HG02642 (cell line): ENCODE data around the gene FRMD4B.
A peak's percentile ranks its signal among the peaks of the same experiment; 100 is the strongest.
"Not testable (repeated sequence)": the region's sequence is repeated elsewhere in the genome, so short reads cannot be mapped to it uniquely, and the experiment has no call there.

Experiments used
- ATAC-seq: cut with Tn5 transposase; IDR thresholded peaks from one replicate; pipeline ENCODE4 v1.9.1; 2021; ENCODE audit warnings: mild to moderate bottlenecking; ENCODE audit not compliant: unreplicated experiment, poor library complexity

The FRMD4B gene

GRCh38 chr3:69252141-69252540, 133.7 kb downstream of the FRMD4B start:
- no peak for ATAC-seq

DNA sequence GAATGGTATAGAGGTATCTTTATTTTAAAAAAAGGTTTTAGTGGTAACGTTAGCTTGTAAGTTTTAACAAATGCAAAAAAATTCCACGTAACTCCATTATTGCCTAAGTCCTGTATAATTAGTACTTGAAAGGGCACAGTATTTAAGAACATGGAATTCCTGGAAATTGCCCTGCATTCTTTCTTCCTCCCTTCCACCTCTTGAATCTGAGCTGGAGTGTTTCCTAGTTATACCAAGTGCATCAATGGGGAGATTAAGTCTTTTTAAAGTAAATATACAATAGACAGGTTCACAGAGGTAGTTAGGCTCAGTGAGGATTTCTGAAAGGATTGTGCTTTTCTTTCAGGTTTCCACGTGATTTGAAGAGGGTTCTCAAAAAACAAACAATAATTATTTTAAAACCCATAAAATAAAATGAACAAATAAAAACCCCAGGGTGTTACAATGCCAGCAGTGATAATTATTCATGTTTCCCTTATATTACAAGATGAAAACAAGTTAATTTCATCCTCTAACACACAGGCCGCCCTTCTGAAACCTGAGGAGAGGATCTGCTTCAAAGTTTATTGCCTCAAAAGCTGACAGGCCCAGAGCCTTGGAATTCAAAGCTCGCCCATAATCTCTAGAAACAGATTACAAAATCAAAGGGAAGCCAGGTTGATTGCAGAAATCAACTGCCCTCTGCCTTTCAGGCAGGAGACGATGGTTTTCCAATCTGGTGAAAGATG, 134.6 kb downstream of the FRMD4B start:
- no peak for ATAC-seq

- no peak for ATAC-seq
Observed at GRCh38 chr3:69250014-69250413, 135.9 kb downstream of the FRMD4B start.

DNA sequence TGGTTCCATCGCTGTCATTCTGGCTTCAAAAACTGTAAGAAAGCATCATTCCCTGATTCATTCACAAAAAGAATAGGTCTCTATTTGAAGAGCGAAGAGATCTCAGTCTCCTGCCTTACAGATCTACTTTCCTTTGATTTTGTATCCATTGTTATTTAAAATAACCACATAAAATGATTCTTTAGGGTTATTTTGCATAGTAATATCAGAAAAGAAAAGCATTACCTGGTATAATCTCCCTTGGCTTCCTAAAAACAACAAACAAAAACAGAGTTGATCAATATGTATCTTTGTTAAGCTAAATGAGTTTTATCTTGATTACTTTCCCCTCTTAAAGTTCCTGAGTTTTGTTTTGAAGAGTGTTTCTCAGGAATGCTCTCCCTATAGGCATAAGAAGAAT, 136.9 kb downstream of the FRMD4B start:
- no peak for ATAC-seq

DNA sequence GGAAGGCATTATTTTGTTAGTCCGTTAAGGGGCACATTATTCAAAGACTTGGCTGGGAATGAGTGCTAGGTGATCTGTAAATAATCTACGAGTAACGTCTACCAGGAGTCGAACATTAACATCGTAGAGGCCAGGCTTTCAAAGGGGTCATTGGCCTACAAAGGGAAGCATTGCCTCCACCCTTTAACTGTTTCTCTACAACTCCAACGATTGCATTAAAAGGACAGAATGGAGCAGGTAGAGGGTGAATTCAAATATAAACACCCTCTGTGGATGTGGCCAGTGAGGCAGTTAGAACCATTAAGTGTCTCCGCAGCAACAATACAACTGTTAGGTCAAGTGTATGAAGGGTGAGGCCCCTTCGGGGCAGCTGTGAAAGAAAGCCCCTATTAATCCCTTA, 137.5 kb downstream of the FRMD4B start:
- ATAC-seq, result no peak

GRCh38 chr3:69246612-69247011, 139.3 kb downstream of the FRMD4B start:
- no peak for ATAC-seq

GRCh38 chr3:69244039-69244438, 141.8 kb downstream of the FRMD4B start:
- no peak for ATAC-seq

- no peak for ATAC-seq
Observed at GRCh38 chr3:69241769-69242168, 144.1 kb downstream of the FRMD4B start.

GRCh38 chr3:69240651-69241568, 145.0 kb downstream of the FRMD4B start:
- peak; percentile 51 for ATAC-seq

DNA sequence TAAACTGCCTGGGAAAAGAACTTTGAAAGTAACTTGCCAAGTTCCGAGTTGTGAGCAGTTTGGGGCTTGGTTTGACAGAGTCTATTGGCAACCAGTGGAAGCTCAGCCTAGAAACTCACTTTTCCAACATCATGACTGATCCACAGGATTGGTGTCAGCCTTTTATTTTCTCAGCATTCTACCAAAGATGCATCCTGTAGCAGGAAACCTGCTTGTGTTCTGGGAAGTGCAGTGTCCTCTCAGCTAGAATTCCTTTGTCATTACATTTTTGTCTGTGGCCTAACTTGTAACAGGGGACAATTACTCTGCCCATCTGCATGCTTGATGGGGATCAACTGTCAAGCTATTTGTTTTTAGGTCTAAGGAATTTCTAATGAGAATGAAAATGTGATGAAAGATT, 146.8 kb downstream of the FRMD4B start:
- ATAC-seq, result no peak

DNA sequence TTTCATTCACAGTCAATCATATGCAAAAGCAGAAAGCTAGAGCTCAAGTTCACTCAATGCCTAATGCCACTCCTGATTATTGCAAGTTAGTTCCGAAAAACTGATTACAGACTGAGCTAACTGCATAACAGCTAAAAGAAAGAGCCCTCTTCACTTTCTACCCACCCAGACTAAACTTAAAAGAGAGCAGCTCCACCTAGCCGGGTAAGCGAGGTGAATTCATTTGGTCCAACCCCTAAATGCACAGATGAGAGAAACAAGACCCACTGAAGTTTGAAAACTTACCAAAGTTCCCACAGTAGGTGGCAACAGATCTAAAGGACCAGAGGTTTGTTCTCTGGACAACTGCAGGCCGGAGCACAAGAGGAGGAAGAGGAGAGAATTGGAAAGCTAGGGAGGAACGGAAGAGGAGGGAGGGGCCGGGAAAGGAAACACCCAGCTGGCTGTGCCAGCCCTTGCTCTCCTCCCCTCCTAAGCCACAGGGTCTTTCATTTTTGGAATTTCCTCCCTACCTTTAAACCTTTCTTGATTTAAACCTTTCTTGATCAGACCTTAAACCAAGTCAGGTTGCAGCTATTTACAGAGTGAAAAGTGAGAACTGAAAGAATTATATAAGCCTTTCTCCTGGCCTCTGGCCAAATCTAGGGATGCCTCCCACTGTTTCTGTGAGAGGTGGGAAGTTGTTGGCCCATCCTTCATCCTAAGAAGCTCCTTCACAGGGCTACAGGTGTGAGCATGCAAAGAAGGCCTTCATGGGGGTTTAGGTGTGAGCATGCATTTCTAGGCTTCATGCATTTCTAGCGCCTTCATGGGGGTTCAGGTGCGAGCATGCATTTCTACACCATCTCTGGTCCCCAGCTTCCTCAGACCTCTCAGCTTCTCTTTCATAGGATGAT, 148.8 kb downstream of the FRMD4B start:
- ATAC-seq, result no peak

DNA sequence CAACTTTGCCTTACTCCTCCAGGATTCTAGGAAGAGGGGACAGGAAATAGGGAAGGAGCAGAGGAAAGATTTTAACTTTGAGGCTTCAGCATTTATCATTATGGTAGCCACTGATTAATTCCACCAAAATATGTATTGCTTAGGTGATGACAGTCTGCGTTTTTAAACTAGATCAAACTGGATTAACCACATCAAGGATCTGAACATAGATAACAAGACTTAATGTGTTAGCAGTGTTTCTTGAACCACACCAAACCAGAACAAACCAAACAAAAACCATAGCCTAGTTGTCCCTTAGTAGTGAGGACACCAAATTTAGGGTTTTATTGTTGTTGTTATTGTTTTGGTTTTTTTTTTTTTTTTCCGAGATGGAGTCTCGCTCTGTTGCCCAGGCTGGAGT, 150.0 kb downstream of the FRMD4B start:
- no peak for ATAC-seq

DNA sequence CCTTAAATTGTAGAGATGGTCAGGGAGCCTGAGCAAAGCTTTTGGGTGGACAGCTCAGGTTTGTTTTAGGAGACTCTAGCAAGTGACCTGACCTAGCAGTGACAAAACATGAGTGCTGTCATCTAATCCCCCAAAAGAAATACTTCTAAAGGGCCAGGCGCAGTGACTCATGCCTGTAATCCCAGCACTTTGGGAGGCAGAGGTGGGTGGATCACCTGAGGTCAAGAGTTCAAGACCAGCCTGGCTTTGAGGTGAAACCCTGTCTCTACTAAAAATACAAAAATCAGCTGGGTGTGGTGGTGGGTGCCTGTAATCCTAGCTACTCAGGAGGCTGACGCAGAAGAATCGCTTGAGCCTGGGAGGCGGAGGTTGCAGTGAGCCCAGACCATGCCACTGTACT, 150.7 kb downstream of the FRMD4B start:
- not testable (repeated sequence) for ATAC-seq

DNA sequence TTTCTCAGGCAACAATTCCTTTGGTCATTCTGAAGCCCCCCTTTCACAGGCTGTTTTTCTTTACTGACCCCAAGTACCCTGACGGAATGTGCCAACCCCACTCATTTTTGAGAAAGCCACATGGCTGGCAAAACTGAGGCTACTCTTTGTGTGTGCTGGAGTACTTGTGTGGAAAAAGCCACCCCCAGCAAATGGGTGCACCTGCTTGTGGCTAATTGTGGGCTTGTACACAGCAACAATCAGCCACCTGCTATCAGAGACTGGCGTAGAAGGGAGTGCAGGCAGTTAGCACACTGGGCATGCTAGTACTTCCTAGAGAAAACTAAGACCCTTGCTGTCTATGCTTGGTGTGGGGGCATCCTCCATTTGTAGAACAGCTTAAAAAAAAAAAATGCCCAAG, 153.4 kb downstream of the FRMD4B start:
- ATAC-seq, result no peak

- ATAC-seq, result no peak
Observed at GRCh38 chr3:69231929-69232440, 153.9 kb downstream of the FRMD4B start.

DNA sequence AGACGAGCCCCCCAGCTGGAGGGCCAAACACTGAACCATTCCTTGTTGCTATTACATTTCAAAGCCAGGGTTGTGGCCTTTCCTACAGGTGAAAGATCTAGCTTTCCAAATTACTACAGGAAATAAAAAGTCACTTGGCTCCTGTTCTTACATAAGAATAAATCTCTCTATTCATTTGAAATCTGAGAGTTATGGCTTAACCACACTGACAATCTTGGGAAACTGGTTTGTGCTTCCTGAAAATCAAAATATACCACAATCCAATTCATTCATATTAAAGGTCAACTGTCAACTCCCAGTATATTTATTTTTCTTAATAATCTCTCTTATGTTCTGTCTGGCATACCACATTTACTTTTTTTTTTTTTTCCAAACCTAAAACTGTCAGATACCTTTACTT, 159.8 kb downstream of the FRMD4B start:
- no peak for ATAC-seq

GRCh38 chr3:69219101-69219708, 166.7 kb downstream of the FRMD4B start:
- ATAC-seq, result no peak

- ATAC-seq, result no peak
Observed at GRCh38 chr3:69218079-69218478, 167.8 kb downstream of the FRMD4B start.

GRCh38 chr3:69216981-69217380, 168.9 kb downstream of the FRMD4B start:
- ATAC-seq, result no peak

DNA sequence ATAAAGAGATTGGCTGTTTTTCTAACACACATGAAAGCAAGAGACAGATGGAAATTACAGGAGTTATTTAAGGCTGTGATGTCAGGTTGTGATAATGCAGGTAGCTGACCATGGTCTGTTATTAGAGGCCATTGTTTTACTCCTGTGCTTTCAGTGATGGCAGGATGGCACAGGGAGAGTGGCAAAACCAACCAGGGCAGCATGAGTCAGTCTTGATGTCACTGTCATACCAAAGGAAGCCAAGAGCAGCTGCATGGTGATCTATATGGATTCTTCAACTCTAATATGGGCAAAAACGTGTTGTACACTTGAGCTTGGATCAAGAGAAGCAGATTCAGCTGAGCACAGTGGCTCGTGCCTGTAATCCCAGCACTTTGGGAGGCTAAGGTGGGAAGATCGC, 171.6 kb downstream of the FRMD4B start:
- ATAC-seq, result no peak
